HG02763 (cell line): Measurements from ENCODE around the gene GSX2.
"Not testable (repeated sequence)": the region's sequence is repeated elsewhere in the genome, so short reads cannot be mapped to it uniquely, and the experiment has no call there.

ENCODE experiments used
- ATAC-seq: cut with Tn5 transposase; IDR thresholded peaks from one replicate; pipeline ENCODE4 v1.9.1; 2021; ENCODE audit warnings: mild to moderate bottlenecking, moderate library complexity; ENCODE audit not compliant: unreplicated experiment

Gene GSX2

DNA sequence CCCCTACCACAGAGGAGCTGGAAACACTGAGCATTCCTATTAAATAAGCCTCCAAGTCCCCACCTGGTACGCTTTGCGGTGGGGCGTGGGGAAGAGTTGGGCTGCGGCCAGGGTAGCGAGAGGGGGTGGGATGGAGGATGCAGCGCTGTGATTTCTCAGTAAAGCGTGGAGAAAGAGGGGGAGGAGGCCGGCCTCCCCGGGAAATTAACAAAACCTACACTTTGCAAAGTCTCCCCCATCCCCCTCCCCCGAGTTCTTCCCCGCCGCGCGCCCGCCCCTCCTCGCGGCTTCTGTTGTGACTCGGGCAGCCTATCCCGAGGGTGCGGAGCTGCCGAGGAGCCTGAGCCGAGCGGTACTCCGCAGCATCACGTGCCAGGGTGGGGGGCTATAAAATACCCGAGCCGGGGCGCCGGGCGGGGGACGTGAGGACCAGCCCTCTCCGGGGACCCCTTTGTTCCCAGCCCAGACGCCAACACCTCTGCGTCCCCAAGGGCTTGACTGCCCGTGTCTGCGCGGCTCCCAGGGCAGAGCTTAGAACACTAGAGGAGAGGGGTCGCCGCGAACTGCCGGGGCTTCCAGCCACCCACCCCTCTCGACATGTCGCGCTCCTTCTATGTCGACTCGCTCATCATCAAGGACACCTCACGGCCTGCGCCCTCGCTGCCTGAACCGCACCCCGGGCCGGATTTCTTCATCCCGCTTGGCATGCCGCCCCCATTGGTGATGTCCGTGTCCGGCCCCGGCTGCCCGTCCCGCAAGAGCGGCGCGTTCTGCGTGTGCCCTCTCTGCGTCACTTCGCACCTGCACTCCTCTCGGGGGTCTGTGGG, at the start of gene GSX2:
GSX2 (plus strand) TSS at position 416 of the 827 bp plus-strand sequence; CDS start at position 598, 182 bp downstream.
- ATAC-seq, result no peak

- no peak for ATAC-seq
These were observed 49.6 kb upstream of the GSX2 start for GRCh38 chr4:54050214-54050904.

DNA sequence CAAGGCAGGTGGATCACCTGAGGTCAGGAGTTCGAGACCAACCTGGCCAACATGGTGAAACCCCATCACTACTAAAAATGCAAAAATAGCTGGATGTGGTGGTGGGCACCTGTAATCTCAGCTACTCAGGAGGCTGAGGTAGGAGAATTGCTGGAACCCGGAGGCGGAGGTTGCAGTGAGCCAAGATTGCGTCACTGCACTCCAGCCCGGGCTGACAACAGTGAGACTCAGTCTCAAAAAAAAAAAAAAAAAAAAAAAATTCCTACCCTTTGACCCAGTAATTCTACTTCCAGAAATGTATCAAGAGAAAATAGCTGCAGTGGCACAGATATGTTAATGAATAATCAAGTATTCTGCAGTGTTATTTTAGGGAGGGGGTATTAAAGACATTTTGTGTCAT, 46.6 kb upstream of the GSX2 start:
- ATAC-seq, result not testable (repeated sequence)

DNA sequence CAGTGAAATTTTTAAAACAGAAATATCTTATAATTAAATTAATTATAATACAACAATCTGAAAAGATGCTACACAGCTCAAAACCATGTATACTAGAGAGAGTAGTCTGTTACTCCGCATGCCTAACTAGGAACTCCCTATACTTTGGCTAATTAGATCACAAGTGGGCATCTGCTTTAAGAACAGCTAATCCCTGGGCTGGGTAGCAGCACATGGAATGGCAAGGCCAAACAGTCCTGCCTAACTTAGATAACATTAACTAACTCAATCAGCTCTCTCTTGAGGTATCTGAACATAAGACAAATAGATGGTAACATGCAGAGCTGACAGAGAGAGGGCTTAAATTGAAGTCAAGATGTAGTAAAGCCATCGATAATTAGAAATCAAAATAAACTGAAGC, 45.5 kb upstream of the GSX2 start:
- no peak for ATAC-seq

DNA sequence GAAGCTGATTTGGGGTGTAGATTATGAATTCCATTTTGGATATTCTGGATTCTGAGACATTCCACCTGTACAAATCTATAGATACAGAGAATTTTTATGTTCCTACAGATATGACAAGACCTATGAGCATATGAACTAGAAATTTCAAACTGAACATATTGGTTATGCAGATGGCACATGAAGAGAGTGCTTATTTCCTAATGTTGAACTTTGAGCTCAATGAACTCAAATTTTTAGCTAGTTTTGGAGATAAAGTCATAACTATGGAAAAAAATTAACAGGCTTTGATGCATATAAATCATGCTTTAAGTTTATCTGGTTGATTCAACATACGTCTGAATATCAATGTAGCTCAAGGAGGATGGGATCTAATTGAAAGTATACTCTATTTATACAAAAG, 44.5 kb upstream of the GSX2 start:
- ATAC-seq, result no peak

GRCh38 chr4:54056360-54056759, 43.6 kb upstream of the GSX2 start:
- no peak for ATAC-seq

GRCh38 chr4:54058171-54058570, 41.8 kb upstream of the GSX2 start:
- no peak for ATAC-seq

GRCh38 chr4:54060116-54060515, 39.8 kb upstream of the GSX2 start:
- no peak for ATAC-seq

- no peak for ATAC-seq
These were observed 38.9 kb upstream of the GSX2 start for GRCh38 chr4:54061067-54061466.

- no peak for ATAC-seq
These were observed 38.1 kb upstream of the GSX2 start for GRCh38 chr4:54061873-54062272.

GRCh38 chr4:54062392-54062791, 37.6 kb upstream of the GSX2 start:
- no peak for ATAC-seq

GRCh38 chr4:54063229-54063628, 36.7 kb upstream of the GSX2 start:
- no peak for ATAC-seq

DNA sequence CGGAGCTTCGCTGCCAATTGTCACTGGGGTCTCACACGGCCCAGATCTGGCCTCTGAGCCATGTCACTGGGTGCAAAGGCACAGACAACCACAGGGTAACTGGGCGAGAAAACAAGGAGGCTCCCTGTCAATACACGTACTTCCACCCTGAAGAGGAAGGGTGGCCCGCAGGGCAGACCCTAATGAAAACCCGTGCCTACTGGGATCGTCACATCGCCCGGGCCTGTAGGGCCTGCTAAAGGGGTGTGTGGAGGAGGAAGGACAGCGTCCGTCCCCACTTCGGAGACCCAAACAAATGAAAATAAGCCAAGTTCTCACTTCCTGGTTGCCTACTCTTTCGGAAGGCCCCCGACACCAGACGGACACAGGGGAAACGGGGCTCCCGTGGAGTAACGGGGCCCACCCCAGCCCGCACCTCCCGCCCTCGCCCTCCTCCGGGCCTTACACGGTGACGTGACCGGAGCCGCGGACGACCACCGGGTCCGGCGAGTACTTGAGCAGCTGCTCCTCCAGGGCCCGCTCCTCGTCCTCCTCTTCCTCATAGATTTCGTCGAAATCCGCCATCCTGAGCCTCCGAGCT, 36.1 kb upstream of the GSX2 start:
- ATAC-seq, result peak; percentile 19

GRCh38 chr4:54064317-54065111, 35.4 kb upstream of the GSX2 start, which contains the start of gene CHIC2:
CHIC2 (minus strand) TSS chr4:54064605; CDS start chr4:54064300, 305 bp downstream.
- peak; percentile 94 for ATAC-seq

DNA sequence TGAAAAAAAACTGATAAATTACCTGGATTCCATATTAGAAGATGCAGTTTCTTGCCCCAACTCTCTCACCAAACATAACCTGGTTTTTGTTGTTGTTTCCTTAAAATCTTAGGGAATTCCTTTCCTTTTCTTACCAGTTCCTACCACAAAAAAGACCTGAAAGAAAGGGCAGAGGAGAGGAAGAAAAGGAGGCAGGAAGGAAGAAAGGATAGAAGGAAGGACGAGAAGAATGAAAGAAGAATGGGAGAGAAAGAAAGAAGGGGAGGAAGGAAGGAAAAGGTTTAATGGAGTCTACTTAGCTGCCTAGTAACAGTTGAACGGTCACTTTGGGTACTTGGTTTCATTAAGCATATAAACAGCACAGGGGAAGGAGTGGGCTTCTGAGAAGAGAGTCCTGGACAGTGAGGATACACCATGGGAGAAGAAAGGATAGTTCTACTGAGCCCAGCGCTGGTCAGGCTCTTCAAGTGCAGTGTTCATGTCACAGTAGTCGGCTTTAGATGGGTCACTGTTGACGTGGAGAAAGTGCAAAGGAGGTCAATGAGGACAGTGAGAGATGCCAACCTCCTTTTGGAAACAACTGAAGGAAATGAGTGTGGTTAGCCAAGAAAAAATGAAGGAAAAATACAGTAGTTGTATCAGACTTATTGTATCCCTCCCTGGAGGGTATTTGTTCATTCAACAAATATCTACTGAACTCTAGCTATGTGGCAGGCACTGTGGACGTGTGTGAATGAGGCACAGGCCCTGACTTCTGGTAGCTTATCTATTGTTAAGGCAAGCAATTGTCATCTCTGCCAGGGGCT, 34.5 kb upstream of the GSX2 start:
- ATAC-seq, result no peak

GRCh38 chr4:54066088-54066415, 33.9 kb upstream of the GSX2 start:
- no peak for ATAC-seq

- ATAC-seq, result no peak
These were observed 33.2 kb upstream of the GSX2 start for GRCh38 chr4:54066718-54067129.

DNA sequence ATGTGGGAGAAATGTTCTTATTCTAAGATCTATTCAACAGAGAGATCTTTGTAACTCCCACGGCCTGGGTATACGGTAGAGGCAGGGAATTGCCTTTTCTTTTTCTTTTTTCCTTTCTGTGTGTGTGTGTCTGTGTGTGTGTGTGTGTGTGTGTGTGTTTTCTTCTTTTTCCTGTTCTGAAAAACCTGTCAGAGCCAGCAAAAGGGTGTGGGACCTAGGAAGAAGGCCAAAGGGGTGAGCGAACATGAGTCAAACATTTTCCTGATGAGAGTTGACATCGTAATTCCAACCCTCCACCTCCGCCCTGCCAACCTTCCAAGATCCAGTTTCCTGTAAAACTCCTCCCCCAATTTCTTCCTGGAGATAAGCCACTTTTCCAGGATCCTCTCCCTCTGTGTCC, 32.8 kb upstream of the GSX2 start:
- no peak for ATAC-seq

GRCh38 chr4:54073271-54073880, 26.6 kb upstream of the GSX2 start:
- ATAC-seq, result no peak

DNA sequence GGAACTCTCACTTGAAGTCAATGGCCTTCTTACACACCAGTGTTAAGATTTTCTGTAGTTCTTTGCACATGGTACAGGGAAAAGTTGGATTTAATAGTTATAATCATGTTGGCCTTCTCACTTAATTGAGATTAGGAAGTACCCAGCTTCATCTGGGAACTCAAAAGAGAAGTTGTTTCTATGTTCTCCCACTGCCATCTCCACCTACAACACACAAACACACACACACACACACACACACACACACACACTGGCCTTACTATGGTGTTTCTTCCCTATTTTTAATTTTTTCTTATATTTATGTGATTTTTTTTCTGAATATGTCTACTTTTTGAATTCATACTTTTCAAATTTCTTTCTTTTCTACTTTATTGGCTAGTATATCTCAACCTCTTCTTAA, 25.6 kb upstream of the GSX2 start:
- ATAC-seq, result no peak
